HG02852 (cell line): Measurements from ENCODE around the gene TFCP2.

Experiments
- ATAC-seq: cut with Tn5 transposase; IDR thresholded peaks from one replicate; pipeline ENCODE4 v1.9.1; 2021; ENCODE audit warnings: mild to moderate bottlenecking, moderate library complexity; ENCODE audit not compliant: unreplicated experiment

Gene TFCP2

GRCh38 chr12:51048661-51049251 lies 124.2 kb downstream of the TFCP2 start:
- ATAC-seq = no peak

GRCh38 chr12:51047655-51048540 lies 125.0 kb downstream of the TFCP2 start, which contains the start of gene LETMD1:
LETMD1 (plus strand) TSS chr12:51048327; CDS start chr12:51048357, 30 bp downstream.
- peak; percentile 98 for ATAC-seq
